ENCODE data around the gene SMC5.
"Not testable (repeated sequence)": the region's sequence is repeated elsewhere in the genome, so short reads cannot be mapped to it uniquely, and the experiment has no call there.

The SMC5 gene

DNA sequence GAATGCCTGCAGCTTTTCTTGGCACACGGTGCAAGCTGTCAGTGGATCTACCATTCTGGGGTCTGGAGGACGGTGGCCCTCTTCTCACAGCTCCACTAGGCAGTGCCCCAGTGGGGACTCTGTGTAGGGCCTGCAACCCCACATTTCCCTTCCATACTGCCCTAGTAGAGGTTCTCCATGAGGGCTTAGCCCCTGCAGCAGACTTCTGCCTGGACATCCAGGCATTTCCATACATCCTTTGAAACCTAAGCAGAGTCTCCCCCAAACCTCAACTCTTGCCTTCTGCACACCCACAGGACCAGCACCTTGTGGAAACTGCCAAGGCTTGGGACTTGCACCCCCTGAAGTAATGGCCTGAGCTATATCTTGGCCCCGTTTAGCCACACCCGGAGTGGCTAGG lies 69.8 kb downstream of the SMC5 start:
- not testable (repeated sequence) for H2BK5ac ChIP-seq (ENCODE audit: low read depth, low read length, poor library complexity, severe bottlenecking); H3K4me3 ChIP-seq (ENCODE audit: insufficient read depth in 1 of 2, low read depth in 1 of 2, low read length in 2 of 2); H3K9ac ChIP-seq (ENCODE audit: low read length); H4K91ac ChIP-seq (ENCODE audit: low read length); H3K23ac ChIP-seq (ENCODE audit: low read length in 2 of 2); H3K4me1 ChIP-seq (ENCODE audit: control insufficient read depth, insufficient read depth, low read depth, low read length); H3K4ac ChIP-seq (ENCODE audit: low read depth in 1 of 2, low read length in 2 of 2); DNase-seq; H4K8ac ChIP-seq (ENCODE audit: low read length); H2BK12ac ChIP-seq (ENCODE audit: low read length in 2 of 2); H3K27ac ChIP-seq (ENCODE audit: low read length, poor library complexity, severe bottlenecking); H3K27me3 ChIP-seq (ENCODE audit: control insufficient read depth in 1 of 2, insufficient read depth in 1 of 2, low read length in 2 of 2); H2BK120ac ChIP-seq (ENCODE audit: low read depth, low read length); H3K9me3 ChIP-seq (ENCODE audit: control insufficient read depth, low read length); H2BK15ac ChIP-seq (ENCODE audit: low read depth, poor library complexity, severe bottlenecking); H3K14ac ChIP-seq (ENCODE audit: low read length in 2 of 2); H3K18ac ChIP-seq (ENCODE audit: low read depth in 1 of 2, low read length in 2 of 2); H2AK5ac ChIP-seq (ENCODE audit: low read length, severe bottlenecking); H2AFZ ChIP-seq (ENCODE audit: low read depth, low read length); H3K4me2 ChIP-seq (ENCODE audit: low read length, poor library complexity, severe bottlenecking)
- Histone ChIP-seq H3K79me1 (replicated peaks; ENCODE audit: low read length, poor library complexity, severe bottlenecking) (peaks cover 11% of the 10 kb centered on the region), H3K36me3 (ENCODE audit: control insufficient read depth in 1 of 2, insufficient read depth in 2 of 2, low read depth in 1 of 2, low read length in 2 of 2) (peaks cover 23 to 75% of the 10 kb centered on the region in 2 experiments)
- WGBS = 98% methylated on average over 4 of the region's 4 CpGs

DNA sequence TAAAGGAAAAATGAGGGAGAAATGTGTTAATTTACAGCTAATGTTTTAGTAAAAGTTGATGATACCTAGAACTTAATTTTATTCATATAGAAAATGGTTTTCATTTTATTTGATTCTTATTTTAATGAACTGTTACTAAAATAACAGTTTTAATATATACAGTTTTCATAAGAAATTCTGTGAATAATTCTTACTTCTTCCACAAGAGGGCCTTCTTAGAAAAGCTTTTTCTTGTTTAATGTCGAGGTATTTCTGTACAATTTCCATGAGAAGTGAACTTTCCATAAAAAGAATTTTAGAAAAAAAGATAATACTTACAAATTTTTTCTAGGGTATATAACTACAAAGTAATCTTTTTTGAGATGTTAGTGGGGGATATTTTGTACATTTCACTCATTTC lies 81.8 kb downstream of the SMC5 start:
- H3K4ac ChIP-seq (ENCODE audit: low read depth in 1 of 2, low read length in 2 of 2) = no peak overlapping the region

DNA sequence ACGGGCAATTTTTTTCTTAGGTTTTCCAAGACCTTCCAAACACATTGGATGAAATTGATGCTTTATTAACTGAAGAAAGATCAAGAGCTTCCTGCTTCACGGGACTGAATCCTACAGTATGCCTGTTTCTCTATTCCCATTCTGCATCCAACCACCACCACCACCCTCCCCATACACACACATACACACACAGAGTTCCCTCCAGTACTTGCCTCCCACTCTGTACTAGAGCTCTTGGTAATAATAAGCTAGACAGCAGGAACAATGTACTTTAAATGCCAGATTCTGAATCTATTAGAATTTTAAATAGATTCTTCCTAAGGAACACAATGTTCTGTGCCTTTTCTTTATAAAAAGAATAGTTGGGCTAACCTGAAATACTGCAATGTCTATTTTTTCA lies 88.3 kb downstream of the SMC5 start:
- H3K9ac ChIP-seq (ENCODE audit: low read length) = no peak overlapping the region
- H3K18ac ChIP-seq (ENCODE audit: low read depth in 1 of 2, low read length in 2 of 2) = no peak overlapping the region
- no peak overlapping the region for H3K27ac ChIP-seq (ENCODE audit: low read length, poor library complexity, severe bottlenecking)
- no peak overlapping the region for H4K8ac ChIP-seq (ENCODE audit: low read length)
- no peak overlapping the region for H2AK5ac ChIP-seq (ENCODE audit: low read length, severe bottlenecking)
- H2BK120ac ChIP-seq (ENCODE audit: low read depth, low read length) = no peak overlapping the region
- peaks cover 11 to 63% of the 10 kb centered on the region in 2 experiments for H3K36me3 ChIP-seq (ENCODE audit: control insufficient read depth in 1 of 2, insufficient read depth in 2 of 2, low read depth in 1 of 2, low read length in 2 of 2)
- no peak overlapping the region for H2BK15ac ChIP-seq (ENCODE audit: low read depth, poor library complexity, severe bottlenecking)
- no peak overlapping the region for H4K91ac ChIP-seq (ENCODE audit: low read length)
- no peak overlapping the region for H2BK5ac ChIP-seq (ENCODE audit: low read depth, low read length, poor library complexity, severe bottlenecking)
- no peak overlapping the region for H2AFZ ChIP-seq (ENCODE audit: low read depth, low read length)
- no peak overlapping the region for H3K14ac ChIP-seq (ENCODE audit: low read length in 2 of 2)
- H3K4me1 ChIP-seq (ENCODE audit: control insufficient read depth, insufficient read depth, low read depth, low read length) = no peaks in the 10 kb centered on the region
- H3K27me3 ChIP-seq (ENCODE audit: control insufficient read depth in 1 of 2, insufficient read depth in 1 of 2, low read length in 2 of 2) = no peaks in the 10 kb centered on the region
- H2BK12ac ChIP-seq (ENCODE audit: low read length in 2 of 2) = no peak overlapping the region
- H3K9me3 ChIP-seq (ENCODE audit: control insufficient read depth, low read length) = no peaks in the 10 kb centered on the region
- WGBS = 93% methylated on average over 2 of the region's 2 CpGs
- peaks cover 6% of the 10 kb centered on the region for H3K79me1 ChIP-seq (replicated peaks; ENCODE audit: low read length, poor library complexity, severe bottlenecking)
- no peak overlapping the region for H3K4ac ChIP-seq (ENCODE audit: low read depth in 1 of 2, low read length in 2 of 2)
- no peak overlapping the region for H3K4me2 ChIP-seq (ENCODE audit: low read length, poor library complexity, severe bottlenecking)
- DNase-seq = no peak
- H3K23ac ChIP-seq (ENCODE audit: low read length in 2 of 2) = no peak overlapping the region
- H3K4me3 ChIP-seq (ENCODE audit: insufficient read depth in 1 of 2, low read depth in 1 of 2, low read length in 2 of 2) = no peak overlapping the region

More for the DNA sequence above, 81.8 kb downstream of the SMC5 start:
- Histone ChIP-seq H2AK5ac (ENCODE audit: low read length, severe bottlenecking) (no peak overlapping the region), H2BK15ac (ENCODE audit: low read depth, poor library complexity, severe bottlenecking) (no peak overlapping the region), H2BK12ac (ENCODE audit: low read length in 2 of 2) (no peak overlapping the region), H3K27ac (ENCODE audit: low read length, poor library complexity, severe bottlenecking) (no peak overlapping the region), H3K4me3 (ENCODE audit: insufficient read depth in 1 of 2, low read depth in 1 of 2, low read length in 2 of 2) (no peak overlapping the region), H4K8ac (ENCODE audit: low read length) (no peak overlapping the region), H3K9ac (ENCODE audit: low read length) (no peak overlapping the region), H4K91ac (ENCODE audit: low read length) (no peak overlapping the region), H3K14ac (ENCODE audit: low read length in 2 of 2) (no peak overlapping the region), H2BK5ac (ENCODE audit: low read depth, low read length, poor library complexity, severe bottlenecking) (no peak overlapping the region), H3K4me2 (ENCODE audit: low read length, poor library complexity, severe bottlenecking) (no peak overlapping the region), H2AFZ (ENCODE audit: low read depth, low read length) (no peak overlapping the region), H3K27me3 (ENCODE audit: control insufficient read depth in 1 of 2, insufficient read depth in 1 of 2, low read length in 2 of 2) (no peaks in the 10 kb centered on the region), H3K79me1 (replicated peaks; ENCODE audit: low read length, poor library complexity, severe bottlenecking) (peaks cover 6% of the 10 kb centered on the region), H3K9me3 (ENCODE audit: control insufficient read depth, low read length) (no peaks in the 10 kb centered on the region), H3K36me3 (ENCODE audit: control insufficient read depth in 1 of 2, insufficient read depth in 2 of 2, low read depth in 1 of 2, low read length in 2 of 2) (peaks cover 0 to 32% of the 10 kb centered on the region in 2 experiments), H3K4me1 (ENCODE audit: control insufficient read depth, insufficient read depth, low read depth, low read length) (no peaks in the 10 kb centered on the region), H3K23ac (ENCODE audit: low read length in 2 of 2) (no peak overlapping the region), H3K18ac (ENCODE audit: low read depth in 1 of 2, low read length in 2 of 2) (no peak overlapping the region), H2BK120ac (ENCODE audit: low read depth, low read length) (no peak overlapping the region)
- WGBS = no CpG with 5 or more reads among the region's 1 CpG
- peak; percentile 53 for DNase-seq

DNA sequence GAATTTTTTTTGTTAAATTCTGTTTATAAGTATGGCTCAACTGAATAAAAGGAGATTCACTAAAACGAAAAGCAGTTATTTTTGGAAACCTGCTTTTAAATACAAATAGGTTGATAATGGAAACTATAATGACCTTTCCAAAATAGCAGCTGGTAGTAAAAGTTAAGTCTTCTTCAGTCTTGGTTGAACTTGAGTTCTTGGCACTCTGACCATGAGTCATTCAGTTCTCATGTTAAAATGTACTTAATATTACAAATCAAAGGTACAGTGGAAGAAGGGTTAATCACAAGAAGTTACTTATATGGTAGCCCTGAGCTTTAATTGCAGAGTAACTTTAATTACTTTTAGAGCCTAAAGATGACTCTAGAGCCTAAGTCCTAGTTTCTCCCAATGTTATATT lies 93.6 kb downstream of the SMC5 start:
- Histone ChIP-seq H2BK15ac (ENCODE audit: low read depth, poor library complexity, severe bottlenecking) (no peak overlapping the region), H3K23ac (ENCODE audit: low read length in 2 of 2) (no peak overlapping the region), H2AFZ (ENCODE audit: low read depth, low read length) (no peak overlapping the region), H3K9ac (ENCODE audit: low read length) (no peak overlapping the region), H3K4me3 (ENCODE audit: insufficient read depth in 1 of 2, low read depth in 1 of 2, low read length in 2 of 2) (no peak overlapping the region), H3K18ac (ENCODE audit: low read depth in 1 of 2, low read length in 2 of 2) (no peak overlapping the region), H3K4me2 (ENCODE audit: low read length, poor library complexity, severe bottlenecking) (no peak overlapping the region), H4K91ac (ENCODE audit: low read length) (no peak overlapping the region), H4K8ac (ENCODE audit: low read length) (no peak overlapping the region), H3K27me3 (ENCODE audit: control insufficient read depth in 1 of 2, insufficient read depth in 1 of 2, low read length in 2 of 2) (no peaks in the 10 kb centered on the region), H3K27ac (ENCODE audit: low read length, poor library complexity, severe bottlenecking) (no peak overlapping the region), H3K14ac (ENCODE audit: low read length in 2 of 2) (no peak overlapping the region), H2BK5ac (ENCODE audit: low read depth, low read length, poor library complexity, severe bottlenecking) (no peak overlapping the region), H2AK5ac (ENCODE audit: low read length, severe bottlenecking) (no peak overlapping the region), H3K79me1 (replicated peaks; ENCODE audit: low read length, poor library complexity, severe bottlenecking) (peaks cover 1% of the 10 kb centered on the region), H3K9me3 (ENCODE audit: control insufficient read depth, low read length) (no peaks in the 10 kb centered on the region), H3K4me1 (ENCODE audit: control insufficient read depth, insufficient read depth, low read depth, low read length) (no peaks in the 10 kb centered on the region), H3K36me3 (ENCODE audit: control insufficient read depth in 1 of 2, insufficient read depth in 2 of 2, low read depth in 1 of 2, low read length in 2 of 2) (peaks cover 11 to 60% of the 10 kb centered on the region in 2 experiments), H2BK120ac (ENCODE audit: low read depth, low read length) (no peak overlapping the region), H2BK12ac (ENCODE audit: low read length in 2 of 2) (no peak overlapping the region), H3K4ac (ENCODE audit: low read depth in 1 of 2, low read length in 2 of 2) (no peak overlapping the region)
- WGBS = no CpG with 5 or more reads among the region's 1 CpG
- peak; percentile 34 for DNase-seq

Data from mesenchymal stem cell (in vitro differentiated cells and primary cell).